PC-9 (cell line): ENCODE results near the gene MSI2. TPM values are rescaled to one million over a fixed set of nuclear protein-coding genes. Genes with fewer than 3 reads are reported as not detected.

ENCODE experiments used
- BruUV-seq: library from RNA; stranded (reverse); fragments of 400-500 nt; replicated peaks from 2 replicates; lab custom pipeline; 2021; lab: Mats Ljungman, UMichigan
- CTCF ChIA-PET: fragments of 300-600 bp; sonication (Branson Sonifier 250); formaldehyde crosslinking; loops from one replicate; lab custom pipeline; 2022; ENCODE audit warnings: antibody characterized with exemption; lab: Charles Lee
- POLR2A ChIA-PET: fragments of 300-600 bp; sonication (Branson Sonifier 250); formaldehyde crosslinking; loops from one replicate; lab custom pipeline; 2022; ENCODE audit warnings: antibody characterized with exemption; ENCODE audit not compliant: unreplicated experiment; lab: Charles Lee
- DNase-seq, 2 experiments: peaks; one replicate each; pipeline versions ENCODE4 v3.0.0 to v3.0.0-alpha.2; 2015 to 2022; ENCODE audit warnings: mixed read lengths in 1 of 2
- H2AFZ ChIP-seq: fragments of 200-600 bp; sonication (generic); 2 replicates; pipeline ENCODE4 v1.8.1; 2017; ENCODE audit warnings: antibody characterized with exemption
- H3F3A ChIP-seq: fragments of 200-600 bp; sonication (generic); 2 replicates; pipeline ENCODE4 v1.8.1; 2017; ENCODE audit warnings: antibody characterized with exemption, mild to moderate bottlenecking, low read depth; ENCODE audit not compliant: insufficient read depth
- H3K27ac ChIP-seq: fragments of 200-600 bp; sonication (generic); 2 replicates; pipeline ENCODE4 v1.6.1; 2016; ENCODE audit warnings: mixed run types
- H3K27me3 ChIP-seq: fragments of 200-600 bp; sonication (generic); 2 replicates; pipeline ENCODE4 v1.6.1; 2016; ENCODE audit warnings: low read depth, mixed run types; ENCODE audit not compliant: insufficient read depth
- H3K36me3 ChIP-seq: fragments of 200-600 bp; sonication (generic); 2 replicates; pipeline ENCODE4 v1.6.1; 2016; ENCODE audit warnings: low read depth, mixed run types
- H3K4me1 ChIP-seq: fragments of 200-600 bp; sonication (generic); replicated peaks from 2 replicates; pipeline ENCODE4 v1.6.1; 2016; ENCODE audit warnings: mixed run types; ENCODE audit not compliant: insufficient read depth
- H3K4me2 ChIP-seq: fragments of 200-600 bp; sonication (generic); 2 replicates; pipeline ENCODE4 v1.6.1; 2017; ENCODE audit warnings: mixed run types
- H3K4me3 ChIP-seq: fragments of 200-600 bp; sonication (generic); 2 replicates; pipeline ENCODE4 v1.6.1; 2016; ENCODE audit warnings: mixed run types
- H3K79me2 ChIP-seq: fragments of 200-600 bp; sonication (generic); 2 replicates; pipeline ENCODE4 v1.6.1; 2017; ENCODE audit warnings: low read depth, mixed run types
- H3K9me2 ChIP-seq: fragments of 200-600 bp; sonication (generic); 2 replicates; pipeline ENCODE4 v1.8.1; 2017; ENCODE audit warnings: mild to moderate bottlenecking; ENCODE audit not compliant: insufficient read depth
- H3K9me3 ChIP-seq: fragments of 200-600 bp; sonication (generic); 2 replicates; pipeline ENCODE4 v1.8.1; 2016; ENCODE audit warnings: low read depth; ENCODE audit not compliant: insufficient read depth
- H4K20me1 ChIP-seq: fragments of 200-600 bp; sonication (generic); 2 replicates; pipeline ENCODE4 v1.8.1; 2017; ENCODE audit not compliant: insufficient read depth
- CTCF ChIP-seq: fragments of 200-600 bp; sonication (generic); conservative IDR thresholded peaks from 2 replicates; pipeline ENCODE4 v1.6.1; 2017; ENCODE audit warnings: mixed run types, antibody characterized with exemption, mild to moderate bottlenecking, moderate library complexity
- EZH2 ChIP-seq: fragments of 200-600 bp; sonication (generic); IDR thresholded peaks from 2 replicates; pipeline ENCODE4 v1.8.0; 2017; ENCODE audit warnings: antibody characterized with exemption, low read depth
- intact Hi-C: fragments of 100-400 bp; cut with micrococcal nuclease; formaldehyde crosslinking; loops from one replicate; pipeline ENCODE4 v1.10.0; 2022; ENCODE audit not compliant: unreplicated experiment
- total RNA-seq: library from RNA; stranded (reverse); gene quantifications from 2 replicates; pipeline ENCODE4 v1.2.3, GENCODE V29; 2021

The MSI2 gene
- total RNA-seq, 1 experiment from 2014 or later, result 15.7 TPM

GRCh38 chr17:57562184-57562698 is 305.9 kb downstream of the MSI2 start:
- Histone ChIP-seq H4K20me1 (no peaks in the 10 kb centered on the region), H3K9me3 (no peaks in the 10 kb centered on the region), H3K4me1 (no peaks in the 10 kb centered on the region), H3K9me2 (no peaks in the 10 kb centered on the region), H3F3A (no peaks in the 10 kb centered on the region), H3K4me3 (no peak overlapping the region), H3K36me3 (no peaks in the 10 kb centered on the region), H3K4me2 (no peak overlapping the region), H3K79me2 (no peaks in the 10 kb centered on the region), H3K27ac (no peak overlapping the region), H3K27me3 (peaks cover 22% of the 10 kb centered on the region; the same call in 1 of the 2 replicates), H2AFZ (no peak overlapping the region)
- no TSS peak for BruUV-seq
- intact Hi-C loops, result no loop called here
- POLR2A ChIA-PET, result no interaction called here
- no peak for DNase-seq
- TF ChIP-seq CTCF, result no peak
- TF ChIP-seq EZH2, result no peak
- CTCF ChIA-PET, result no interaction called here

DNA sequence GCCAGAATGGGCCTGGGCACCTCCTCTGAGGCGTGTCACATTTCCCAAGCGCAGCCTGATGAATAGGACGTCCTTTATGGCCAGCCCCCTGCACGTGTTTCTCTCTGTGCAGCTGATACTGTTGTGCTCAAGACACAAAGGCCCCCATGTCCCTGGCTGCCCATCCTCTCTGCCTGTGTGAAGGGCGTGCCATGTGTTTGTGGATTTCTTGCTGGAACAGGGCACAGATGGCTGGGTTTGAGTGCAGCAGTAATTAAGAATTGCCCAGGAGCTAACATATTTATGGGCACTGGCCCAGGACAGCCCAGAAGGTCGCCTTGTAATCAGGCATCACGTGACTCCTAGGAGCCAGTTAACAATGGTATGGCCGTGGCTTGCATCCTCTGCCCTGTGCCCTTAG is 307.6 kb downstream of the MSI2 start:
- BruUV-seq, result no TSS peak

GRCh38 chr17:57565176-57565575 is 308.9 kb downstream of the MSI2 start:
- Histone ChIP-seq H3K9me3 (no peaks in the 10 kb centered on the region), H3K27me3 (peaks cover 21% of the 10 kb centered on the region; the same call in 1 of the 2 replicates), H3K79me2 (no peaks in the 10 kb centered on the region), H3K4me1 (no peaks in the 10 kb centered on the region), H3F3A (no peaks in the 10 kb centered on the region), H3K9me2 (no peaks in the 10 kb centered on the region; the same call in 1 of the 2 replicates), H3K4me3 (no peak overlapping the region), H3K36me3 (no peaks in the 10 kb centered on the region), H3K4me2 (no peak overlapping the region), H2AFZ (no peak overlapping the region), H4K20me1 (no peaks in the 10 kb centered on the region), H3K27ac (no peak overlapping the region)
- DNase-seq, result no peak
- CTCF ChIA-PET, result no interaction called here
- TF ChIP-seq CTCF (no peak), EZH2 (no peak)
- POLR2A ChIA-PET, result no interaction called here
- BruUV-seq, result no TSS peak
- intact Hi-C loops, result no loop called here

More for the DNA sequence above, 307.6 kb downstream of the MSI2 start:
- no peak overlapping the region for H3K27ac ChIP-seq
- H3K4me1 ChIP-seq, result no peaks in the 10 kb centered on the region
- H3F3A ChIP-seq, result no peaks in the 10 kb centered on the region
- H3K36me3 ChIP-seq, result no peaks in the 10 kb centered on the region
- H3K4me2 ChIP-seq, result no peak overlapping the region
- no peak overlapping the region for H2AFZ ChIP-seq
- H4K20me1 ChIP-seq, result no peaks in the 10 kb centered on the region
- CTCF ChIA-PET, result interaction anchor here (0.6 kb wide), 1 partner anchor 321 kb away, joined by 3 read pairs; no protein-coding TSS in a partner anchor
- no peaks in the 10 kb centered on the region for H3K9me3 ChIP-seq
- no peaks in the 10 kb centered on the region for H3K79me2 ChIP-seq
- TF ChIP-seq EZH2 (no peak), CTCF (no peak)
- H3K9me2 ChIP-seq, result no peaks in the 10 kb centered on the region
- peaks cover 19% of the 10 kb centered on the region; the same call in 1 of the 2 replicates for H3K27me3 ChIP-seq
- POLR2A ChIA-PET, result no interaction called here
- no peak overlapping the region for H3K4me3 ChIP-seq
- intact Hi-C loops, result no loop called here
- no peak for DNase-seq
